IMR-90 (cell line): ENCODE results near the gene PELI1.

ENCODE experiments used
- BHLHE40 ChIP-seq: fragments of 150-350 bp; IDR thresholded peaks from 2 replicates; pipeline ENCODE4 v1.6.1; 2016; ENCODE audit warnings: mild to moderate bottlenecking, low read depth, low read length
- CEBPB ChIP-seq: IDR thresholded peaks from 2 replicates; pipeline ENCODE4 v1.6.1; 2012; ENCODE audit warnings: low read depth, low read length, improper control_type of control experiment
- CHD1 ChIP-seq: IDR thresholded peaks from 2 replicates; pipeline ENCODE4 v1.6.1; 2012; ENCODE audit warnings: low read depth, low read length, improper control_type of control experiment
- FOS ChIP-seq: fragments of 150-350 bp; IDR thresholded peaks from 2 replicates; pipeline ENCODE4 v1.6.1; 2016; ENCODE audit warnings: low read depth, low read length
- MAFK ChIP-seq: IDR thresholded peaks from 2 replicates; pipeline ENCODE4 v1.6.1; 2012; ENCODE audit warnings: low read depth, low read length, improper control_type of control experiment
- NFE2L2 ChIP-seq: fragments of 150-350 bp; IDR thresholded peaks from 2 replicates; pipeline ENCODE4 v1.6.1; 2016; ENCODE audit warnings: low read depth, mild to moderate bottlenecking, low read length
- POLR2A ChIP-seq: IDR thresholded peaks from 2 replicates; pipeline ENCODE4 v1.6.1; 2012; ENCODE audit warnings: mild to moderate bottlenecking, low read depth, low read length
- RAD21 ChIP-seq: IDR thresholded peaks from 2 replicates; pipeline ENCODE4 v1.6.1; 2012; ENCODE audit warnings: low read length, improper control_type of control experiment
- RCOR1 ChIP-seq: IDR thresholded peaks from 2 replicates; pipeline ENCODE4 v1.6.1; 2012; ENCODE audit warnings: mild to moderate bottlenecking, low read length, improper control_type of control experiment; ENCODE audit not compliant: insufficient replicate concordance
- SMC3 ChIP-seq: fragments of 150-350 bp; IDR thresholded peaks from 2 replicates; pipeline ENCODE4 v1.6.1; 2016; ENCODE audit warnings: low read depth, mild to moderate bottlenecking, antibody characterized with exemption, low read length, moderate library complexity
- TF ChIP-seq, protein P1 (sequence below): conservative IDR thresholded peaks from 2 replicates; pipeline ENCODE4 v1.5.1; 2012; ENCODE audit warnings: mild to moderate bottlenecking, low read depth, low read length, improper control_type of control experiment
- TF ChIP-seq, protein P2 (sequence below): fragments of 150-350 bp; IDR thresholded peaks from 2 replicates; pipeline ENCODE4 v1.6.1; 2016; ENCODE audit warnings: low read depth, mild to moderate bottlenecking, low read length, moderate library complexity, borderline replicate concordance
- TF ChIP-seq, protein P3 (sequence below): fragments of 150-350 bp; IDR thresholded peaks from 2 replicates; pipeline ENCODE4 v1.6.1; 2017; ENCODE audit warnings: mild to moderate bottlenecking, antibody characterized with exemption, low read length, low read depth

DNA sequence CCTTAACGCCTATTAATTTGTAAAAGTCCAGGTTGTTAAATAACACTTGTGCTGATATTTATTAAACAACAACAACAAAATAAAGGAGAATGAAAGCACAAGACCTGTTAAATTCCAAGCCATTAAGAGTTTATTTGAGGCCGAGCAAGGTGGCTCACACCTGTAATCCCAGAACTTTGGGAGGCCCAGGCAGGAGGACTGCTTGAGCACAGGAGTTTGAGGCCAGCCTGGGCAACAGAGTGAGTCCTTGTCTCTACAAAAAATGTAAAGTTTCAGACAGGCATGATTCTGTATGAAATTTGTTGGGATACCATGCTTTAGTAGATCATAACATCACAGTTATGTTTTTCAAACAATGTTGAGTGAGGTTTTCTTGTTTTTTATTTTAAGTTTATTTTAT is 17.1 kb downstream of the PELI1 start:
- TF ChIP-seq, protein P1, sequence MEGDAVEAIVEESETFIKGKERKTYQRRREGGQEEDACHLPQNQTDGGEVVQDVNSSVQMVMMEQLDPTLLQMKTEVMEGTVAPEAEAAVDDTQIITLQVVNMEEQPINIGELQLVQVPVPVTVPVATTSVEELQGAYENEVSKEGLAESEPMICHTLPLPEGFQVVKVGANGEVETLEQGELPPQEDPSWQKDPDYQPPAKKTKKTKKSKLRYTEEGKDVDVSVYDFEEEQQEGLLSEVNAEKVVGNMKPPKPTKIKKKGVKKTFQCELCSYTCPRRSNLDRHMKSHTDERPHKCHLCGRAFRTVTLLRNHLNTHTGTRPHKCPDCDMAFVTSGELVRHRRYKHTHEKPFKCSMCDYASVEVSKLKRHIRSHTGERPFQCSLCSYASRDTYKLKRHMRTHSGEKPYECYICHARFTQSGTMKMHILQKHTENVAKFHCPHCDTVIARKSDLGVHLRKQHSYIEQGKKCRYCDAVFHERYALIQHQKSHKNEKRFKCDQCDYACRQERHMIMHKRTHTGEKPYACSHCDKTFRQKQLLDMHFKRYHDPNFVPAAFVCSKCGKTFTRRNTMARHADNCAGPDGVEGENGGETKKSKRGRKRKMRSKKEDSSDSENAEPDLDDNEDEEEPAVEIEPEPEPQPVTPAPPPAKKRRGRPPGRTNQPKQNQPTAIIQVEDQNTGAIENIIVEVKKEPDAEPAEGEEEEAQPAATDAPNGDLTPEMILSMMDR: no peak
- TF ChIP-seq SMC3 (no peak), POLR2A (no peak), FOS (no peak), CHD1 (no peak), RAD21 (no peak), MAFK (no peak), CEBPB (no peak), NFE2L2 (no peak), BHLHE40 (no peak), RCOR1 (no peak)
- TF ChIP-seq, protein P2, sequence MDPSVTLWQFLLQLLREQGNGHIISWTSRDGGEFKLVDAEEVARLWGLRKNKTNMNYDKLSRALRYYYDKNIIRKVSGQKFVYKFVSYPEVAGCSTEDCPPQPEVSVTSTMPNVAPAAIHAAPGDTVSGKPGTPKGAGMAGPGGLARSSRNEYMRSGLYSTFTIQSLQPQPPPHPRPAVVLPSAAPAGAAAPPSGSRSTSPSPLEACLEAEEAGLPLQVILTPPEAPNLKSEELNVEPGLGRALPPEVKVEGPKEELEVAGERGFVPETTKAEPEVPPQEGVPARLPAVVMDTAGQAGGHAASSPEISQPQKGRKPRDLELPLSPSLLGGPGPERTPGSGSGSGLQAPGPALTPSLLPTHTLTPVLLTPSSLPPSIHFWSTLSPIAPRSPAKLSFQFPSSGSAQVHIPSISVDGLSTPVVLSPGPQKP: no peak
- TF ChIP-seq, protein P3, sequence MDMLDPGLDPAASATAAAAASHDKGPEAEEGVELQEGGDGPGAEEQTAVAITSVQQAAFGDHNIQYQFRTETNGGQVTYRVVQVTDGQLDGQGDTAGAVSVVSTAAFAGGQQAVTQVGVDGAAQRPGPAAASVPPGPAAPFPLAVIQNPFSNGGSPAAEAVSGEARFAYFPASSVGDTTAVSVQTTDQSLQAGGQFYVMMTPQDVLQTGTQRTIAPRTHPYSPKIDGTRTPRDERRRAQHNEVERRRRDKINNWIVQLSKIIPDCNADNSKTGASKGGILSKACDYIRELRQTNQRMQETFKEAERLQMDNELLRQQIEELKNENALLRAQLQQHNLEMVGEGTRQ: no peak
